GM18498 (cell line): ENCODE results near the gene SERPINE2.

ENCODE experiments used
- ATAC-seq: cut with Tn5 transposase; IDR thresholded peaks from one replicate; pipeline ENCODE4 v1.9.1; 2021; ENCODE audit warnings: mild to moderate bottlenecking, moderate library complexity; ENCODE audit not compliant: unreplicated experiment

The SERPINE2 gene

DNA sequence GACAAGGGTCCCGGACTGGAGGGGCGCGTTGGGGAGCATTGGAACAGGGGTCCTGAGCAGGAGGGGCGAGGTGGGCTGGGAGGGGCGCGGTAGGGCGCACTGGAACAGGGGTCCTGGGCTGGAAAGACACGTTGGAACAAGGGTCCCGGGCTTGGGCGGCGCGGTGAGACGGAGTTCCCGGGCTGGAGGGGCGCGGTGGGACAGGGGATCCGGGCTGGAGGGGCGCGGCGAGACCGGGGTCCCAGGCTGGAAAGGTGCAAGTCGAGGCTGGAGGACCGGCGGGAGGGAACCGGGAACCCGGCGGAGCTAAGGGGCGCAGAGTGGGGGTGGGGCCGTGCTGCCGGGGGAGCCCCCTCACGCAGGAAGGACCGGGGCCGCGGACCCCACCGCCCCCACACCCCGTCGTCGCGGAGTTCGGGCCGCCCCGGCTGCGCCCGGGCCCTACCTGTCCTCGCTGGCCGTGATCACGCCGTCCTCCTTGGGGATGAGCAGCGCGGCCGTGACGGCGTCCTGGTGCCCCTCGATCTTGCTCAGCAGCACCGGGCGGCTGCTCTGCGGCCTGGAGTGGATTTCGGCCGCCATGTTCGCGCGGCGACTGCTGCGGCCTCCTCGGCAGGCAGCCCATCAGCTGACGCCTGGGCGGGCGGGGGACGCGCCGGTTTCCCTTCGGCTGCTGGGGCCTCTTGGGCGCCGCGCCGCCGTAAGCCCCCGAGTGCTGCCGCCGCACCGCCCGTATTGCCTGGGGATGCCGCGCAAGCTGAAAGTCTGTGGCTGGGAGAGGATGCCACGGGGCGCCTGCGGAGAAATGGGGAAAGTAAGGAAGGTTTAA, 94.2 kb downstream of the SERPINE2 start, which contains the start of gene WDFY1:
Gene WDFY1 (minus strand): TSS at position 633 of the 829 bp plus-strand sequence. CDS start 51 bp downstream, at position 582.
- ATAC-seq = peak; percentile 82

DNA sequence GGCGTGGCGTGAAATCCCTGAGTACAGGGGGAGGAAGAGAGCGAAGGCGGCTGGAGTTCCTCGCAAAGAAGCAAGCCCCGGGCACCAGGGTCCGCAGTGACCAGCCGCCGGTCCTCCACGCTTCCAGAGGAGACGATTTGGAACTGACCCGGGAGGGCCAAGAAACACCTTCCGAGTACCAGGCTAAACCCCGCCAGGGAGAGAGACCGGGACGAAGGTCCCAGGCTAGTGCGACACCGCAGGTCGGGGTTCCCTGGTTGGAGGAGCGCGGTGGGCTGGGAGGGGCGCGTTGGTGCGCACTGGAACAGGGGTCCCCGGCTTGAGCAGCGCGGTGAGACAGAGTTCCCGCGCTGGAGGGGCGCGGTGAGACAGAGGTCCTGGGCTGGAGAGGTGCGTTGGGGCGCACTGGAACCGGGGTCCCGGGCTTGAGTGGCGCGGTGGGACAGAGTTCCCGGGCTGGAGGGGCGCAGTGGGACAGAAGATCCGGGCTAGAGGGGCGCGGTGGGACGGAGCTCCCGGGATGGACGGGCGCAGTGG, 94.9 kb downstream of the SERPINE2 start:
- peak; percentile 24 for ATAC-seq

DNA sequence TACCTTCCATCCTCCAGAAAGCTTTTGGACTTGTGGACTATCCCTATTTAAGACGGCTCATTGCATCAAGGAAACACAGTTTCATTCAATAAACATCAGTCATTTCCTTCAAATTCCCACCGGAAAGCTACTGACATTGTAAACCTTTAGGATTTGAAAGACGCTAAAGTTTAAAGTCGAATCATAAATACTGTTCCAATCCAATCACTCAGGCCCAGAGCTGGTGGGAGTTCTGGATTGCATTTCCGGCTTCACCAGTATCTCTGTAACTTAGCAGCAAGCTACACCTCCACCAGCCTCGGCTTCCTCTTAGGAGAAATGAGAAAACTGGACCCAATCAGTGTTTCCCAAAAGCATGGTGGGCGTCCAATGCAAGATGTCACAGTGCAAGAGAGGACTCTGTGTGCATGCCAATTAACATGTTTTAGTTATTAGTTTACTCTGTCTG, 95.5 kb downstream of the SERPINE2 start:
- no peak for ATAC-seq

DNA sequence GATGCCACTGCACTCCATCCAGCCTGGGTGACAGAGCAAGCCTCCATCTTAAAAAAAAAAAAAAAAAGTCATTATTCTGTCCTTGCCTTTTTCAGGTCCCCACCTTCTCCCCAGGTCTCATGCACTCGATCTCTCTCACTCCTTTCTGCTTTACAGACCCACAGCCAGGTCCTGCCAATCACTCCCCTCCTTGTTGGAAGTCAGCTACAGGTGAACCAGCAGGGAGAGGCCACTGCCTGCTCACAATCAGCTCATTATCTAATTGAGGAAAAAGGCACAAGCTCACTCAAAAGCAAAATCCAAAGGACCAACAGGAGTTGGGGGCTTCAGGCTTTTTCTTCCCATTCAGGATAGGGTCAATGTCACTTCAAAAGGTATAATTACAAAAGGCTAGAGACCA, 96.0 kb downstream of the SERPINE2 start:
- ATAC-seq = no peak

DNA sequence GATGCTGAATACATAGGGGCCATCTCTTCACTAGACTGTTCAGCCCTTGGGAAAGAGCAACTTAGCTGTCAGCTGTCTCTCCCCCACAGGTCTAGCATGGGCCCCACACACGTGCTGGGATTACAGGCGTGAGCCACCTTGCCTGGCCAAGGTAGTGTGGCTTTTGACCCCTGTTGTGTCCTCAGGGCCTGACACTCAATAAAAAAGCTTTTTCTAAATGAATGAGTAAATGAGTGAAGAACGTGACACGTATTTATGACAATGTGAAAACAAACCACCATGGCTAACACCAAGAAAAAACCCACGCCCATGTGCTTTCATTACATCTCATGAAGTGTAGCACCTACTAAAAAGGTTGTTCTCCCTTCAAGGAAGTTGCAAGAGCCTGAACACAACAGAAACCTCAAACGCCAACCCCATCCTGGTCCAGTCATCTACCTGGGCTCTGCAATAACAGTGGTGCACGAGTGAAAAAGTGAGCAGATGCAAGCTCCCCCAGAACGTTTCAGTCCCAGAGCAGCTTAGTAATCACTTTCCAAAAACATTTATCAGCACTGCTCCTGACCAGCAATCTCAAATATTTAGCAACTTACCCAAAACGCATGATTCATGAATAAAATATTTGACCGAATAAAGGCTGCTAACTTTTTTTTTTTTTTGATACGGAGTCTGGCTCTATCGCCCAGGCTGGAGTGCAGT, 97.4 kb downstream of the SERPINE2 start:
- peak; percentile 45 for ATAC-seq

DNA sequence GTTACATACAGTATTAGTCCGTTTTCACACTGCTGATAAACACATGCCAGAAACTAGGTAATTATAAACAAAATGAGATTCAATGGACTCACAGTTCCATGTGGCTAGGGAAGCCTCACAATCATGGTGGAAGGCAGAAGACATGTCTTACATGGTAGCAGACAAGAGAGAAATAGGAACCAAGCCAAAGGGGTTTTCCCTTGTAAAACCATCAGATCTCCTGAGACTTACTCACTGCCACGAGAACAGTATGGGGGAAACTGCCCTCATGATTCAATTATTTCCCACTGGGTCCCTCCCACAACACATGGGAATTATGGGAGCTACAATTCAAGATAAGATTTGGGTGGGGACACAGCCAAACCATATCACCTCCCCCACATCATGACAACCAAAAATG, 99.6 kb downstream of the SERPINE2 start:
- peak; percentile 29 for ATAC-seq

DNA sequence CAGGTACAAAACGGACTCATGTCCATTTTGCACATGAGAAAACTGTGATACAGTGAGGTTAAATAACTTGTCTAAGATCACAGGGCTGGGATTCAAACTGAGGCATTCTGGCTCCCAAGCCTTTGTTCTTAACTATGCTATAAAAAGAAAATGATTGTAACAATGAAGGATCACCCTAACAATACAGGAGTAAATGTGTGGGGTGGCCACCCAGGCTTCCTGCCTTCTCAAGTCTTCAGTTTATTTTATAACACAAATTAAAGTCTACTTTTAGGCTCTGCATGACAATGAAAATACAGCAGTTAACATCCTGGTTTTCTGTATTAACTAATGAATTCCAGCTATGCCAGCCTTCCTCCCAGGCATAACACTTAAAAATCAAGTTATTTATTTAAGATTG, 101.6 kb downstream of the SERPINE2 start:
- ATAC-seq = no peak

DNA sequence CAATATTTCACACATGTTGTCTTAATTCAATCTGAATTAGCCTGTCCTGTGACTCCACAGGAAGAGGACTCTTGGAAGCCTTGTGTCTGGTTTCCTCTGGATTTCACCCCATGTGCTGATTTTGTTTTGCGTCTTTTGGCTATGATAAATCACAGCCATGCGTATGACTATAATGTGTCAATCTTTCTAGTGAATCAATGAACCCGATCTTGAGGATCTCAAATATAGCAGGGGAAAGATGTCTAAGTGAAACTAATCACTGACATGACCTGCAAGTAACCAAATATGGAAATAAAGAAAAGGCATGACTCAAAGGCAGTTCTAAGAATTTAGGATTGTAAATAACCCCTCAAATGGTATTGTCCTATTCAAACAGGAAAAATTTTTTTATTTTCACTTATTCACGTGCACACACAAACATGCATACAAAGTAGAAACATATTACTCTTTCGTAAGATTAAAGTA, 102.2 kb downstream of the SERPINE2 start:
- ATAC-seq = peak; percentile 42

DNA sequence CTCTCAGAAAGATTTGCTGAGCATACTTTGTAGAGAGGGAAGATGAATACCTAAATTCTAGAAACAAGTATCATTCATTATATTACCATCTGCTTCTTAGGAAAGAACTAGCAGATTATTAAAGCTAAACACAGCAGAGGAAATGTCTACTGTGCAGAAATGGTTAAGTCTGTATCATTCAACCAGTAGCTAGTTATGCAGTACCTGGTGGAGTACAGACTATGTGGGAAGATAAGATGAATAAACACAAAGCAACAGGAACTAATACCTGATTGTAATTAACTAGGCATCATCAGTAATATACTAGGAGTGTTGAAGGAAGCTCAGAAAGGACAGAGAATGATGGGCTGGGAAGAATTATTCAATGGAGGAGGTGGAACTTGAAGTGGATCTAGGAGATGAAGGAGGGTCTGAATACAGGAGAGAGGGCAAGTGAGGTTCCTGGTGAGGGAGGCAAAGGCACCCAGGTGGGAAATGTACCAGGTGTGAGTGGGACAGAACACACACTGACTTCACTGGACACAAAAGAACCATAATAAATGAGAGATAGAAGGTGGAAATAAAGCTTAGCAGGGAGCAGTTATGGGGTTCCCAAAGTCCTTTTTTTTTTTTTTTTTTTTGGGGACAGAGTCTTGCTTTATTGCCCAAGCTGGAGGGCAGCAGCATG, 103.5 kb downstream of the SERPINE2 start:
- ATAC-seq = no peak

DNA sequence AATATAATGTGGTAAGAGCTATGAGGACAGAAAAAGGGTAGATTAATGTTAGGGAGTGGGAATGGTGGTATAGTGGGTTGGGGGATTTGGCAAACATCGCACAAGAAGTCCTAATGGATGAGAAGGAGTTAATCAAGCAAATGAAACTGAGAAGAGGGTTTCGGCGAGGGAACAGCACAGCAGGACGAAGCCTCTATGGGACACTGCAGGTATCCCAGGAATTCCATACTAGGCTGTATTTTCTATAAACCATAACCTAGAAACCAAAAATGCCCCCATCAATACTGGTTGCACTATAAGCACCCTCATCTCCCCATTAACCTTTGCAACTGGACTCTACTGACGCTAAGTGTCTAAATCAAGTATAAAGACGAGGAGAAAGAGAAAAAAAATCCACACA, 104.2 kb downstream of the SERPINE2 start:
- ATAC-seq = no peak

DNA sequence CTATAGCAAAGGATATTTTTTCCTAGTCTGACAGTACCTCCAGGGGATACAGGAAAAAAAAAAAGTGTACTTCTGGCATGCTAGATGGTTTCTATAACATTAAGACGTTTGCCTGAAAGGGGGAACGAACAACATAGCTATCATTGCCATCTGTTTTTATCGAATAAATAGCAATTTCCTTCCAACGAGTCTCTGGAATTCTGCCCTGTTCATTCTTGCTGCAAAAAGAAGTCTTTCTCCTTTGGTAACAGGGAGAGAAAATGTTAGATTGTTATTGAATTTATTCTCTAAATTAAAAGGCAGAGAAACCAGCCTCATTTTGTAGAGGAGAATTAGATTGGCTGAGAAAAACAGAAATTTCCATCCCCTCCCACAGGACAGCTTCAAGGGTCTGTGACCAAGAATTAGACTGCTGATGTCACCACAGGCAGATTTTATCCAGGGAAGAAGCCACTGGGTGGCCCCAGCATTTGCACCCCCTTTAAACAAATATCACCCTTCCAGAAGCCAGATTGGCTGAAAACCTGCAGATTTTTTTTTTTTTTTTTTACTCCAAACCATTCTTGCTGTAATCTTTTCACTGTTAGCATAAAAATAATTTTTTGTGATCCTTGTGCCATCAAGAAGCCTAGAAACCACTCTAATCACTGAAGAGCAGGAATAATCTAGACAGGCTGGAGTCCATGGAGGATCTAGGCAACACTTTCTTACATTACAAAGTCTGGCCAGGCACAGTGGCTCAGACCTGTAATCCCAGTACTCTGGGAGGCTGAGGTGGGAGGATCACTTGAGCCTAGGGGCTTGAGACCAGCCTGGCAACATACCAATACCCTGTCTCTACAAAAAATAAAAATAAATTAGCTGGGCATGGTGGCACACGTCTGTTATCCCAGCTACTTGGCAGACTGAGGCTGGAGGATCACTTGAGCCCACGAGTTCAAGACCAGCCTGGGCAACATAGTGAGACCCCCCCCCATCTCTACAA, 106.0 kb downstream of the SERPINE2 start:
- ATAC-seq = no peak

DNA sequence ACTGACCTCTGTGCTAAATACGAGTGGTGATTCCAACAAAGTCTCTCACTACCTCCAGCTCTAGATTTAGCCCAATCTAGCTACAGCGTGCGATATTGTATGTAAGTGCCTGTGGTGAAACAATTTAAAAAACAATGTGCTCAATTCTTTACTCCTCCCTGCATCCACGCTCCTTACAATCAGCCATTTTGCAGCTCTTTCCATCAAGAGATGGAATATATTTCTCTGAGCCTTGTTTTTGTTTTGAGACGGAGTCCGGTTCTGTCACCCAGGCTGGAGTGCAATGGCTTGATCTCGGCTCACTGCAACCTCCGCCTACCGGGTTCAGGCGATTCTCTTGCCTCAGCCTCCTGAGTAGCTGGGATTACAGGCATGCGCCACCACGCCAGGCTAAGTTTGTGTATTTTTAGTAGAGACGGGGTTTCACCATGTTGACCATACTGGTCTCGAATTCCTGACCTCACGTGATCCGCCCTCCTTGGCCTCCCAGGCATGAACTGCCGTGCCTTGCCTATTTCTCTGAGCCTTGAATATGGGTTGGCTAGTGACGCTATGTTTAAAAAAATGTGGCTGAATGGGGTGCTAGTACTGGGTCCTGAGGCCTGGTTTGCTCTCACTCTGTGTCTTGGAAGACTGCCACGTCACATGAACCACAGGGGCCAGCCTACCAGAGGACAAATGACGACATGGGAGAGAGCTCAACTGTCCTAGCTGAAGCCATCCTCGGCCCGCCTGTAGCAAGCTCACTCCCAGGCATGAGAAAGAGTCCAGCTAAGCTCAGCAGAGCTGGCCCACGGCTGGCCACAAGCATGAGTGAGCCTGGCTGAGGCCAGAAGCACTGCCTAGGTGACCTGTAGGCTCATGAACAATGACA, 108.7 kb downstream of the SERPINE2 start:
- ATAC-seq = no peak

DNA sequence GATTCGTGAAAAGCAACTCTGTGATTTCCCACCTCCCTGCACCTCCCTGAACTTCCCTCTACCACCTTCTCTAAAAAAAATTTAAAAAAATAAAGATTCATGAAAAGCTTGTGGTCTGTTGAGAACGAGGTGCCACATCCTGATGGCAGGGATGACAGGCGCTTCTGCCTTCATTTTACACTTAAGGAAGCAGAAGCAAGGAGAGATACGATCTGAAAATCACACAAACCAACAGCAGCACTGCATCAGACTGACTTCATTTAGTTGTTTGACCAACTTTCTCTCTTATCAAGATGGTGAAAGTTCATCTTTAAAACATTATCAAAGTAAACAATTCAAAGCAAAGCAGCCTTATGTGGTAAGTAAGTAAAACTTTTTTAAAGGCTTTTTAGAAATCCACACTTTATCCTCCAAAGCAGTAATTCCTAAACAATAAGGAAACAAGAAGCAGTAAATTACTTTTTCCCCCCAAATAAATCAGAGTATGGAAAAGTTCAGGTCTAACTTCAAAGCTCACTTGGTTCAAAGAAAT, 109.4 kb downstream of the SERPINE2 start:
- peak; percentile 60 for ATAC-seq

DNA sequence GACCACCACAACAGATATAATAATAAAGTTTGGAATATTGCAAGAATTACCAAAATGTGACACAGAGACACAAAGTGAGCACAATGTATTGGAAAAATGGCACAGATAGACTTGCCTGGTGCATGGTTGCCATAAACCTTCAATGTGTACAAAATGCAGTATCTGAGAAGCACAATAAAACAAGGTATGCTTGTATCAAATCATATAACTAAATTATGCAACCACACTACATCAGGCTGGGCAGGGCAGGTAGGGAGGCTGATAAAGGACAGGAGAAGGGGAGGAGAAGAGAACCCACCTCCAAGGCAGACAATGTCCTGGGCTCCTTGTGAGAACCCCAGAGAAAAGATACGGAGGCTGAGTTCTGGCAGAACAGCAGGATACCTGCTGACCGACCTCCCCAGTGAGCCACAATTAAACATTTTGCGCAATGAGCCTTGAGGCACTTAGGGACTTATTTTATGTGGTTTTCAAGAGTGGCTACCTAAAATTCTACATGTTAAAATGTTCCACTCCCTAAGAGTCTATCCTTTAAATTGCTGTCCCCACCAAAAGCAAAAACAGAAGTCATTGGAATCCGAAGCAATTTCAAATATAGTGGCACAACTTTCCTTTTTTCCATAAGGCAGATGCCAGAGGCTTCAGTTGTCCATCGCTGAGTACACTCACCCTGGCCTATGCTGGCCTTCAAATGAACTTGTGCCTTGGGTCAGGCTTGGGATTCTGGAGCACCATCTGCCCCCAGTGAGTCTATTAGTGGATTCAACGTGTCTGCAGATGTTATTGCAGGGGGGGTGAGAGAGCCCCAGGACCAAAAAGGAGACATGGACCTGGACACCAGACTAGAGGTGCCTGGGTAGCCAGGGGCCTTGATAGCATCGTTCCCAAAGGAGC, 110.7 kb downstream of the SERPINE2 start:
- no peak for ATAC-seq

DNA sequence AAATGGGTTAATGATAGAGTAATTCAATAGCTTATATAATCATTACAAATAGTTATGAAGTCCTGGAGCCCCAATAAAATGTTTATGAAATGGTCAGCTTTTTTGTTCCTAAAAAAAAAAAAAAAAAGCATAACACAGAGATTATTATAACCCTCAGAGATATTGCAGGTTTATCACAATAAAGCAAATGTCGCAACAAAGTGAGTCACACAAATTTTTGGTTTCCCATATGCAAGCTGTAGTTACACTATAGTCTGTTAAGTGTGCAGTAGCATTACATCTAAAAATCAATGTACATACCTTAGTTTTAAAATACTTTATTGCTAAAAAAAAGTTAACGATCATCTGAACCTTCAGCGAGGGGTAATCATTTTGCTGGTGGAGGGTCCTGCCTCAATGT, 114.0 kb downstream of the SERPINE2 start:
- no peak for ATAC-seq
